ENCODE results near the gene CD52.
A peak's percentile ranks its signal among the peaks of the same experiment; 100 is the strongest.
"Not testable (repeated sequence)": the region's sequence is repeated elsewhere in the genome, so short reads cannot be mapped to it uniquely, and the experiment has no call there.

Gene CD52

DNA sequence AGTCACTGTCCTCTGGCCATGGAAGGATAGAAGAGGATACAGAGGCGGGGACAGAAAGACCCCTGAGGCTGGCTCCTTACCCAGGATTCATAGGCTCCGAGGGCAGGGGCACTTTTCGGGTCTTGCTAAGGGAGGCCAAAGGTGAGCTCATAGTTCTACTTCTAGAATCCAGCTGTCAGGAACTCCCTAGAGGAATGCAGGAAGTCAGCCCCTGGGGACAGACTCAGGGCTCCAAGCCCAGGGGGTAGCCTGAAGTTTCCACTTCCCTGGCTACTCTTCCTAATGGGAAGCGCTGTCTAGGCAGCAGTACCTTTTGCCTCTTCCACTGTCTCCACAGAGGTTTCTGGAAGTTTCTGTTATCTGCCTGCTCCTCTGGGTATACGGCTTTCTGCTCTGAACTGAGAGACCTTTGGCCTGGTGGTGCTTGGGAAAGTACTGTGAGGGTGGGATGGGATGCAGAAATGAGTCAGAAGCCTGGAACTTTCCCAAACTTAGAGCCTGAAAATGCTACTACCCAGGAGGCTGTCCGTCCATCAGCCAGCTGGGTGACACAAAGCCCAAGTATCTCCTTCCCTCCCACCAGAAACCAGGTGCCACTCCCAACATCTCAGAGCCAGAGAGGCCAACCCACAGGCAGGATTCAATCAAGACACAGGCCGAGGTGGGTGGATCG is 14.9 kb upstream of the CD52 start:
- DNase-seq, result no peak

DNA sequence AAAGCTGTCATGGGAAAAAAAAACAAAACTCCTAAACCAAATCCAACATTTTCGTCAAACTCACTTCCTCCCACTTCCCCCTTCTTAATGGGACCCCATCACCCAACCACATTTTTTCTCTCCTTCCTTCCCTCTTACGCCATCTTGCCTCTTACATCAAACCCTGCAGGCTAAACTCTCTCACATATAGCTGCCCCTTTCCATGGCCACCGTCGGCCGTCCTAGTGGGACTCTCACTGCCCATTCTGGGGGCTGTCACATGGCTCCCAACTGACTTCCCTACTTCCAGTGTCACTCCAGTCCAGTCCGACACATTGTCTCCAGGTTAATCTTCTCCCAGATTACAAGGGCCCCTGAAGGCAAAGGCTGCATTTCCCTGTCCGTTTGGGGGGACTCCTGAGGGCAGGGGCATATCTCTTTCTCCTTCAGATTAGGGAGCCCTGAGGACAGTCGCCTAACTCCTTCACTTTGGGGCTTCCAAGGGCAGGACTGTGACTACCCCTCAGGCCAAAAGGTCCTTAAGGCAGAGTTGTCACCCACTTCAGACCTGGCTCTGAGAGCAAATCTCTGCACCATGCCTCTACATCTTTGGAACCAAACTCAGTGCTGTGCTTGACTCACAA is 12.0 kb upstream of the CD52 start:
- DNase-seq, result no peak

- peak; percentile 90 for DNase-seq
Observed at GRCh38 chr1:26306290-26307229, 11.2 kb upstream of the CD52 start, which contains the start of gene UBXN11. Gene UBXN11, minus strand, starts transcription at chr1:26306636. Its CDS starts 3,753 bp downstream, at chr1:26302883.

GRCh38 chr1:26307363-26307781 is 10.4 kb upstream of the CD52 start:
- DNase-seq, result no peak

- not testable (repeated sequence) for DNase-seq
Observed at GRCh38 chr1:26307966-26308899, 9.5 kb upstream of the CD52 start.

DNA sequence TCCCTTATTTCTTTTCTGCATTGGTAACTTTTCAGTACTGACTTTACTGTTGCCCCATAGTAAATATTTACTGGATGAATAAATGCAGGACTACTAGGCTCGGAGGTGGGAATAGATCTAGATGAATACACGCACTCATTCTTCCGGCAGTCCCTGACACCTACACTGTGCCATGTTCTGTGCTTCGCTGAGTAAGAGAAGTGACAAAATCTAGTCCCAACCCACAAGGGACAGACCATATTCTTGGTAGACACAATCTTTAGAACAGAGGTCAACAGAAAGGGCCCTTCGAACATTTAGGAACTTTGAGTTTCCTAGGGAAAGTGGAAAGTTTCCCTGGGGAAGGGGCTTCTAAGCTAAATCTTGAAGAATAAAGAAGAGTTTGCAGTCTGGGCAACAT is 3.3 kb upstream of the CD52 start:
- DNase-seq, result no peak

DNA sequence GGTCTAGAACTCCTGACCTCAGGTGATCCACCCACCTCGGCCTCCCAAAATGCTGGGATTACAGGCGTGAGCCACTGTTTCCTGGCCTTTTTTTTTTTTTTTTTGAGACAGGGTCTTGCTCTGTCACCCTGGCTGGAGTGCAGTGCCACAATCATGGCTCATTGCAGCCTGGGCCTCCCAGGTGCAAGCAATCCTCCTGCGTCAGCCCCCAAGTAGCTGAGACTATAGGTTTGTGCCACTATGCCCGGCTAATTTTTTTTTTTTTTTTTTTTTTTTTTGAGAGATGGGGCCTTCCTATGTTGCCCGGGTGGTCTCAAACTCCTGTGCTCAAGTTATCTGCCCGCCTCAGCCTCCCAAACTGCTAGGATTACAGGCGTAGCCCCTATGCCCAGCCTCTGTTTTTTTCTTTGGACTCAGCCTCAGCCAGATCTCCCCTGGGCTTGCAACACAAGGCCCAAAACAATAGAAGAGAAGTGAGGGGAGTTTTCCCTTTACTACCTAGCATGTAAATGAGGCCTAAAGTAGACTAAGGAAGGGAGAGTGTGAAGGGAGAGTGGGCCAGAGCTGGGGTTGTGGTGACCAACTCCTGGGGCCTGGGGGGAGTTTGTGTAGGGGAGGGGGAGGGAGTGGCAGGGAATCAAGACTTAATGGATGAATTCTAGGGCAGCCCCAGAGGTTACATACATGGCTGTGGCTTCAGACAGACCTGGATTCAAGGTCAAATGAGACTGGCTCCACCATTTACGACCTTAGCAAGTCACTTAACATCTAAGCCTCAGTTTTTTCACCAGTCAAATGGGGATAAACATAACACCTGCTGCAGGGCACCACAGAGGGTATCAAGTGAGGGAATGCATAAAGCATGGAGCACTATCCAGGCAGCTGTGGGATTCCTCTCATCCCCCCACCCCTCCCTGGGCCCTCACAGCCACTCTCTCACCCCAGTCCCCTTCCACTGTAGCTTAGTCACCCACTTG is 1.6 kb upstream of the CD52 start:
- DNase-seq, result no peak

DNA sequence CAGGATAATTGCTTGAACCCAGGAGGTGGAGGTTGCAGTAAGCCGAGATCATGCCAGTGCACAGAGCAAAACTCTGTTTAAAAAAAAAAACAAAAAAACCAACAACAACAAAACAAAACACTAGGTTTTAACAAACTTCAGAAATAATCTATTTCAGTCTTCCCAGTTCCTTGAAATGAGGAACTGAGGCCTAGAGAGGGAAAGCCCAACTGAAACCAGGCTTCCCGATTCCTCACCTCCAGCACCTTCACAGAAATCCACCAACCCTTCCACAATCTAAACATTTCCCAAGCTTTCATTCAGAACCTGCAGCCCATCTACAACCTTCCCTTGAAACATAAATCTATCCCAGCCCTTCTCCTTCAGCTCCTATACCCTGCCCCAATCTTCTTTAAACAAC is 612 bp upstream of the CD52 start:
- no peak for DNase-seq

- no peak for DNase-seq
Observed at GRCh38 chr1:26318338-26319064, 743 bp downstream of the CD52 start.

DNA sequence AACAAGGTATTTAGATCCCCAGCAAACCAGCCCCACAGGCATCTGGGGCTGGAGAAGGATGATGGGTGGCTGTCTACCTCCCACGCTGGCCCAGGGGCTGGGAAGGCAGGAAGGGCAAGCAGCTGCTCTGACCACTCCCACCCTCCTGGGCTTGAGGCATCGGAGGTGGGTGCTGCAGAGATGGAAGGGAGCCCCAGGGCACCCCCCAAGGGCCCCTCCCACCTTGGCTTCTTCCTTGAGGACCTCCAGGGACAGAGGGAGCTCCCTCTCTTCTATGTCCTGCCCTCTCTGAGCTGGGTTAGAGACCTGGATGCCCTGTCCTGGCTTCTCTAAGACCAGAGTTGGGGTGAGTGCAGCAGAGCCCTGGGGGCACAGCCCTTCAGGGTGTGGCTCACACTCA is 3.1 kb downstream of the CD52 start:
- no peak for DNase-seq

DNA sequence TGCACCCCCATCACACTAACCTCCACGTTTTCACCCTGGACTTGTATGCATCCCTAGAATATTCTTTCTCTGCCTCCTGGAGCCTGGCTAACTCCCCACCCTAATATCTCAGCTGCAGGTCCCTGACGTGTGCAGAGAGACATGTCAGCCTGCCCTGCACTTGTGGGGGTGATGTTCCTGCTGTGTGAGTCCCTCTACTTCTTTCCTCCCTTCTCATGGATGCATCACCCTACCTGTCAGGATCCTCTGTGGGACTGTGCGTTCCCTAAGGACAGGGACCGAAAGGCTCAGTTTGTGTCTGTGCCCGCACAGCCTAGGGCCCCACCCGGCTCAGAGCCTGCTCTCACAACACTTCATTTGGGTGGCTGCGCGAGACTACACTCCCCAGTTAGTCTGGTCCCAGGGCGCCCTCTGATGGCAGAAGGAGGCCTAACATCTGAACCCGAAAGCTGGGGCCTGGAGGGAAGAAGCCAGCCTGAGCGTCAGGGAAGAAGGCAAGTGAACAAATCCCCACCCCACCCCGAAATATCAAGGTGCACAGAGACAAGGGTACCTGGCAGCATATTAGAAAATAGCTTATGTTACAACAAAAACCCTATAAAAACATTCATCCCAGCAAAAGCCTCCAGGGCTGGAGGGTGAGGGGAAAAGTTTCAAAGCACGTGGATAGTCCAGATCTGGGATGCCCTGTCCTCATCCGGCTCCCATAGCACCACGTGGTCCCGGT is 3.7 kb downstream of the CD52 start:
- peak; percentile 97 for DNase-seq

- no peak for DNase-seq
Observed at GRCh38 chr1:26322042-26322331, 4.2 kb downstream of the CD52 start.

DNA sequence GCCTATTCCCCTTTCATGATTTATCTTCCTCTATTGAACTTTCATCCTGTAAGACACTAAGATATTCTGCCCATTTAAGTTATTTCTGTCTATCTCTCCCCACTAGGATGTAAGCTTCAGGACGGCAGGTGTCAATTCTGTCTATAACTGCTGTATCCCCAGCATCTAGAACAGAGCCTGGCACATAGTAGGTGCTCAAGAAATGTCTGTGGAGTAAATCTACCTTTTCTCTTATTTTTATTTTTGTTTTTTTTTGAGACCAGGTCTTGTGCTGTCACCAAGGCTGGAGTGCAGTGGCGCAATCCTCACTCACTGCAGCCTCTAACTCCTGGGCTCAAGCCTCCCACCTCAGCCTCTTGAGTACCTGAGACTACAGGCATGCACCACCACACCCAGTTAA is 5.6 kb downstream of the CD52 start:
- no peak for DNase-seq

DNA sequence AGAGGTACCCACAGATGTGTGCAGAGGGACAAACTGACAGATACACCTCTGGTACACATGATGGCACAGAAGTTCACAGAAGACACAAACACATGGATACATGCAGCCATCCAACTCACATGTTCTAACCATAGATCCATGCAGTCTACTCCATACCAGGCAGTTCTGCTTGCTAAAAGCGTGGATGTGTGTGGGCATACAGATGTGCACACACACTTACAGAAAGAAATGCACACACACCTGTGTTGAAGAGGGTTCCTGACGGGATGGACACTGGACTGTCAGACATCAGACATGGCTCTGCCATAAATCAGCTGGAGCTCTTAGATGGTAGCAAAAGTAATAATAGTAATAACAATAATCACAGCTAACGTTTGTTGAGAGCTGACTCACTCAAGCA is 6.8 kb downstream of the CD52 start:
- no peak for DNase-seq

DNA sequence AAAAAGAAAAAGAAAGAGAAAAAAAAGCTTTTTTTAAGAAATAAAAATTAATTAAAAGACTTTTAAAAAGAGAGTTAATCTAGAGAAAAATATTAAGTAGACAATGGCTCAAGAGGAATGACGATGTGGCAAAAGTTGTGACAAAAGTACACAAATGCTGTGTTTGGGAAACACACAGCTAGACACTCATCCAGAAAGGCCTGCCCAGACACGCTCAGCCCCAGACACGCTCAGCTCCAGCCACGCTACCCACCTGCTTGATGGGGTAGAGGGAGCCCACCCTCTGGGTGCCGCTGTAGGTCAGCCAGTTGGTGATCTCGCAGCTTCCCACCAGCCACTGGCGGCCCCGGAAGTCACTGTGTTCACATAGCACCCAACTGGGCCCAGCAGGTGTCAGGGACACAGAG is 10.2 kb downstream of the CD52 start:
- no peak for DNase-seq

DNA sequence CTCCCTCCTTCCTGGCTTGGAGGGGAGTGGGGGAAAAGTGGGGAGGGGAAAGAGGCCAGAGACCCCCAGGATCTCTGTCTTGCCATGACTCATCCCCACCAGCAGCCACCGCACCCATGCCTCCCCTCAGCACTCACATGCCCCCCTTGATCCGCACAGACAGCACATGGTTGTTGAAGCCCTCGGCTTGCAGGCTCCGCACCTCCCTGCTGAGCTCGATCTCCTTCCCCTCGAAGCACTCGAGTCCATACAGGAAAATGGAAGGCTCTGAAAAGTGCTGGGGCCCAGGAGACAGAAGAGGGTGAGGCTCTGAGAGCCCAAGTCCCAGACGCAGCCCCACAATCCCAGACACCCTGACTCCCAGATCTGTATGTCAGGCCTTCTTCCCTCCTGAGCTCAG is 10.8 kb downstream of the CD52 start:
- no peak for DNase-seq

DNA sequence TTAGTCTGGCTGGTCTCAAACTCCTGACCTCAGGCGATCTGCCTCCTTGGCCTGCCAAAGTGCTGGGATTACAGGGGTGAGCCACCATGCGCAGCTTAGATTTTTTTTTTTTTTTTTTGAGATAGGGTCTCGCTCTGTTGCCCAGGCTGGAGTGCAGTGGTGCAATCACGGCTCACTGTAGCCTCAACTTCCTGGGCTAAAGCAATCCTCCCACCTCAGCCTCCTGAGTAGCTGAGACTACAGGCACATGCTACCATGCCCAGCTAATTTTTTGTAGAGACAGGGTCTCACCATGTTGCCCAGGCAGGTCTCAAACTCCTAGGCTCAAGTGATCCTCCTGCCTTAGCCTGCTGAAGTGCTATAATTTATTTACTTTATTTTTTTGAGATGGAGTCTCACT is 11.6 kb downstream of the CD52 start:
- DNase-seq, result not testable (repeated sequence)

- DNase-seq, result no peak
Observed at GRCh38 chr1:26330276-26330675, 12.5 kb downstream of the CD52 start.

DNA sequence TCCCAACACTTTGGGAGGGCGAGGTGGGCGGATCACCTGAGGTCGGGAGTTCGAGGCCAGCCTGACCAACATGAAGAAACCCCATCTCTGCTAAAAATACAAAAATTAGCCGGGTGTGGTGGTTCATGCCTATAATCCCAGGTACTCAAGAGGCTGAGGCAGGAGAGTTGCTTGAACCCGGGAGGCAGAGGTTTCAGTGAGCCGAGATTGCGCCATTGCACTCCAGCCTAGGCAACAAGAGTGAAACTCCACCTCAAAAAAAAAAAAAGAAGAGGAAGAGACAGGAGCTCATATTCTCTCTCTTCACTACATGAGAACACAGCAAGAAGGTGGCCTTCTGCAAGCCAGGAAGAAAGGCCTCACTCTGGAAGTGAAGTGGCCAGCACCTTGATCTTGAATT is 15.6 kb downstream of the CD52 start:
- DNase-seq, result not testable (repeated sequence)
